ENCODE results near the gene KIAA1671.

Gene KIAA1671

DNA sequence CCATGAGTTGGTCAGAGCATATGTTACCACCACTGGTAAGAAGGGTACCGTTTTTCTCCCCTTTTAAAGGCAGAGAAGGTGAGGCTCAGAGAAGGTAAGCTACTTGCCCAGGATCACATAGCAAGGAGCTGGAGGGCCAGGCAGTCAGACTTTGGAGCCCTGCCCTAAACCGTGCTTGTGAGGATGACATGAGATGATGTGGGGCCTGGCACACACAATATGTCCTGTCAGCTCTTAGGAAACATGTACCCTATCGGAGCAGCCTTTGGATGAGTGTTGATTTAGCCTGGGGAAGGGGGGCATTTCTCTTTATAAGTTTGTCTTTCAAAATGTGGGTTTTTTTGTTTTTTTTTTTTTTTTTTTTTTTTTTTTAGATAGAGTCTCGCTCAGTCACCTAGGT lies 146.7 kb downstream of the KIAA1671 start:
- in situ Hi-C loops (cut with HindIII; ENCODE audit: low pct_ligation_motif_present, low sequenced_read_pairs): no loop called here
- no peak for DNase-seq
- H3K27ac ChIP-seq: no peak overlapping the region
- H3K36me3 ChIP-seq (replicated peaks): no peaks in the 10 kb centered on the region
- no peak overlapping the region for H3K4me3 ChIP-seq (ENCODE audit: low read depth, low read length)
- TF ChIP-seq, protein P1, sequence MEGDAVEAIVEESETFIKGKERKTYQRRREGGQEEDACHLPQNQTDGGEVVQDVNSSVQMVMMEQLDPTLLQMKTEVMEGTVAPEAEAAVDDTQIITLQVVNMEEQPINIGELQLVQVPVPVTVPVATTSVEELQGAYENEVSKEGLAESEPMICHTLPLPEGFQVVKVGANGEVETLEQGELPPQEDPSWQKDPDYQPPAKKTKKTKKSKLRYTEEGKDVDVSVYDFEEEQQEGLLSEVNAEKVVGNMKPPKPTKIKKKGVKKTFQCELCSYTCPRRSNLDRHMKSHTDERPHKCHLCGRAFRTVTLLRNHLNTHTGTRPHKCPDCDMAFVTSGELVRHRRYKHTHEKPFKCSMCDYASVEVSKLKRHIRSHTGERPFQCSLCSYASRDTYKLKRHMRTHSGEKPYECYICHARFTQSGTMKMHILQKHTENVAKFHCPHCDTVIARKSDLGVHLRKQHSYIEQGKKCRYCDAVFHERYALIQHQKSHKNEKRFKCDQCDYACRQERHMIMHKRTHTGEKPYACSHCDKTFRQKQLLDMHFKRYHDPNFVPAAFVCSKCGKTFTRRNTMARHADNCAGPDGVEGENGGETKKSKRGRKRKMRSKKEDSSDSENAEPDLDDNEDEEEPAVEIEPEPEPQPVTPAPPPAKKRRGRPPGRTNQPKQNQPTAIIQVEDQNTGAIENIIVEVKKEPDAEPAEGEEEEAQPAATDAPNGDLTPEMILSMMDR (IDR thresholded peaks at IDR 0.05; ENCODE audit: low read depth, low read length, missing control alignments): no peak
- no peaks in the 10 kb centered on the region for H3K27me3 ChIP-seq (replicated peaks)

DNA sequence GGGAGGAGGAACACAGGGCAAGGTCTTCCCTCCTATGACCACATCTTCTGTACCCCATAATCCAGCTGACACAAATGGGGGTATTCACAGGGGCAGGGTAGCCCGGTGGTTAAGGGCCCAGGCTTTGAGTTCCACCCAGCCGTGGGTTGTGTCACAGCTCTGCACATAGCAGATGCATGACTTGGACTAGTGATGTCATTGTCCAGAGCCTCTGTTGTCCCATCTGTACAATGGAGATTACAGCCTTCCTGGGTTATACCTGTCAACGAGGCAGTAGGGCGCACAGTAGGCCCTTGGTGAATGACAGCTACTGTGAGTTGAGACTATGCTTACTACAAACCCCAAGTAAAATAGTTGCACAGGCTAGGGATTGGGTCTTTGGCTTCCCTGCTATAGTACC lies 147.9 kb downstream of the KIAA1671 start:
- no peaks in the 10 kb centered on the region for H3K27me3 ChIP-seq (replicated peaks)
- TF ChIP-seq, protein P1 (IDR thresholded peaks at IDR 0.05; ENCODE audit: low read depth, low read length, missing control alignments): no peak
- no peak overlapping the region for H3K27ac ChIP-seq
- DNase-seq: no peak
- no peaks in the 10 kb centered on the region for H3K36me3 ChIP-seq (replicated peaks)
- in situ Hi-C loops (cut with HindIII; ENCODE audit: low pct_ligation_motif_present, low sequenced_read_pairs): no loop called here
- no peak overlapping the region for H3K4me3 ChIP-seq (ENCODE audit: low read depth, low read length)

DNA sequence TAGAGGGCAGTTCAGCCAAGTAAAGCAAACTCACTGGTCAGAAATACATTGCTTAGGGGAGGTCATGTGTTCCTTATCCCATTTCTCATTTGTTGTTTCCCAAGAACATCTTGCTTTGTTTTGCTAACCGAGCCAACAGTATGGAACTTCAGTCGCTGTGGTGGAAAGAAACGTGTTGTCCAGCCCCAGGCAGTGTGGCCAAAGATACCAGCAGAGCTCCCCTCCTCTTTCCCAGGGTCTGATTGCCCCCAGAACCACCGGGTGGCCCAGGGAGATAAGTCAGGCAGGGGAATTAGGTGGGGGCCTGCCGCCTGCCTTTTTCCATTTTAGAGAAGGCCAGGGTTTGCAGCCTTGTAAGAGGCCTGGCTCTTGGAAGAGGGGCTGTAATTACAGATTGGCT lies 148.4 kb downstream of the KIAA1671 start:
- in situ Hi-C loops (cut with HindIII; ENCODE audit: low pct_ligation_motif_present, low sequenced_read_pairs): no loop called here
- H3K27me3 ChIP-seq (replicated peaks): no peaks in the 10 kb centered on the region
- no peak for DNase-seq
- no peaks in the 10 kb centered on the region for H3K36me3 ChIP-seq (replicated peaks)
- TF ChIP-seq, protein P1 (IDR thresholded peaks at IDR 0.05; ENCODE audit: low read depth, low read length, missing control alignments): no peak
- H3K27ac ChIP-seq: no peak overlapping the region
- no peak overlapping the region for H3K4me3 ChIP-seq (ENCODE audit: low read depth, low read length)

GRCh38 chr22:25101501-25101900 lies 149.0 kb downstream of the KIAA1671 start:
- H3K36me3 ChIP-seq (replicated peaks): no peaks in the 10 kb centered on the region
- no peaks in the 10 kb centered on the region for H3K27me3 ChIP-seq (replicated peaks)
- DNase-seq: no peak
- in situ Hi-C loops (cut with HindIII; ENCODE audit: low pct_ligation_motif_present, low sequenced_read_pairs): no loop called here
- no peak overlapping the region for H3K27ac ChIP-seq
- no peak overlapping the region for H3K4me3 ChIP-seq (ENCODE audit: low read depth, low read length)
- TF ChIP-seq, protein P1 (IDR thresholded peaks at IDR 0.05; ENCODE audit: low read depth, low read length, missing control alignments): no peak

DNA sequence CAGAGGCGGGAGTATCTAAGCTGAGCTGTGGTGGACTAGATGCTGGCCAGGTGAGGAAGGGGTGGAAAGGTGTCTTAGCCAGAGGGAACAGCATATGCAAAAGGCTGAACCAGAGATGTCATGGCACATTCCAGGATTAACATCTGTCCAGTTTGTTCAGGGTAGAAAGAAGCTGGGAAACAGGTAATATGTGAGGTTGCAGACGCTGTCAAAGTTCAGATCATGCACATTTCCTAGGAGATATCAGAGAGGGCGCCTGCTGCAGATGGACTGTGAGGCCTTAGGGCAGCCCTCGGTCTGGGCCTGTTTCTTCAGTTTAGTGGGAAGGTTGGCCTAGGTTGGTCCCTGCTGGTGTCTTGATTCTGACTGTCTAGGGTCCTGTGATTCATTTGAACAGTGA lies 149.5 kb downstream of the KIAA1671 start:
- in situ Hi-C loops (cut with HindIII; ENCODE audit: low pct_ligation_motif_present, low sequenced_read_pairs): no loop called here
- no peak overlapping the region for H3K4me3 ChIP-seq (ENCODE audit: low read depth, low read length)
- H3K27me3 ChIP-seq (replicated peaks): no peaks in the 10 kb centered on the region
- TF ChIP-seq, protein P1 (IDR thresholded peaks at IDR 0.05; ENCODE audit: low read depth, low read length, missing control alignments): no peak
- no peaks in the 10 kb centered on the region for H3K36me3 ChIP-seq (replicated peaks)
- H3K27ac ChIP-seq: no peak overlapping the region
- DNase-seq: no peak

DNA sequence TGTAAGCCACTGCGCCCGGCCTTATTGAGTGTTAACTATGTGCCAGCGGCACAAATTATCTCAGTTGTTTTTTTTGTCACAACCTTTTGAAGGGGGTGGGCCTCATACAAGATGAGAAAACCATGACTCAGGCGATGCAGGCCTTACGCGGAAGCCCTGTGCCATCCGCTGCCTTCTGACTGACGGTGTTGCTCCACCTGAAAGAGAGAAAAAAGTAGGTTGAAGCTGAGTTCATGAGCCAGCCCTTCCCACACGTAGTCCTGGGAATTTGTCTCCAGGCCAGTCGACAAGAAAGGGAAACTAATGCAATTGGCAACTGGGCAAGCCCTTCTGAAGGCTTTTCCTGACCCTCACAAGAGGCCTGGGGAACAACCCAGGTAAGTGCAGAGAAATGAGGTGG lies 150.2 kb downstream of the KIAA1671 start:
- H3K36me3 ChIP-seq (replicated peaks): no peaks in the 10 kb centered on the region
- DNase-seq: no peak
- H3K27me3 ChIP-seq (replicated peaks): no peaks in the 10 kb centered on the region
- H3K4me3 ChIP-seq (ENCODE audit: low read depth, low read length): no peak overlapping the region
- TF ChIP-seq, protein P1 (IDR thresholded peaks at IDR 0.05; ENCODE audit: low read depth, low read length, missing control alignments): no peak
- in situ Hi-C loops (cut with HindIII; ENCODE audit: low pct_ligation_motif_present, low sequenced_read_pairs): no loop called here
- H3K27ac ChIP-seq: no peak overlapping the region

Data from brain microvascular endothelial cell (primary cell).